Iris pigment epithelial cell (primary cell): ENCODE data around the gene DSTN.
A peak's percentile ranks its signal among the peaks of the same experiment; 100 is the strongest.

ENCODE experiments used
- DNase-seq: peaks from one replicate; pipeline ENCODE4 v3.0.0-alpha.2; 2011; ENCODE audit warnings: low read depth

Gene DSTN

GRCh38 chr20:17624070-17624469, 54.2 kb downstream of the DSTN start:
- DNase-seq = no peak

- DNase-seq = no peak
Measured at GRCh38 chr20:17624551-17625245, 54.8 kb downstream of the DSTN start.

GRCh38 chr20:17625246-17626051, 55.6 kb downstream of the DSTN start:
- DNase-seq = no peak

- DNase-seq = no peak
Measured at GRCh38 chr20:17626217-17627007, 56.5 kb downstream of the DSTN start.

GRCh38 chr20:17627101-17627955, 57.5 kb downstream of the DSTN start:
- no peak for DNase-seq

GRCh38 chr20:17628101-17628841, 58.4 kb downstream of the DSTN start:
- DNase-seq = no peak

GRCh38 chr20:17629025-17629424, 59.1 kb downstream of the DSTN start:
- DNase-seq = no peak

GRCh38 chr20:17629678-17630089, 59.8 kb downstream of the DSTN start:
- no peak for DNase-seq

GRCh38 chr20:17630151-17630805, 60.4 kb downstream of the DSTN start:
- DNase-seq = no peak

GRCh38 chr20:17630806-17631195, 60.9 kb downstream of the DSTN start:
- DNase-seq = no peak

GRCh38 chr20:17631576-17632319, 61.9 kb downstream of the DSTN start:
- no peak for DNase-seq

- no peak for DNase-seq
Measured at GRCh38 chr20:17633221-17633849, 63.5 kb downstream of the DSTN start.

- no peak for DNase-seq
Measured at GRCh38 chr20:17633850-17634500, 64.1 kb downstream of the DSTN start.

- no peak for DNase-seq
Measured at GRCh38 chr20:17634661-17635331, 64.9 kb downstream of the DSTN start.

GRCh38 chr20:17635332-17636244, 65.7 kb downstream of the DSTN start:
- DNase-seq = peak; percentile 40

GRCh38 chr20:17636523-17637412, 66.9 kb downstream of the DSTN start:
- DNase-seq = no peak
